ENCODE results near the gene MRPL33. TPM values are rescaled to one million over a fixed set of nuclear protein-coding genes. Genes with fewer than 3 reads are reported as not detected.

The MRPL33 gene
- total RNA-seq, 1 experiment from 2014 or later: 66.8 TPM

DNA sequence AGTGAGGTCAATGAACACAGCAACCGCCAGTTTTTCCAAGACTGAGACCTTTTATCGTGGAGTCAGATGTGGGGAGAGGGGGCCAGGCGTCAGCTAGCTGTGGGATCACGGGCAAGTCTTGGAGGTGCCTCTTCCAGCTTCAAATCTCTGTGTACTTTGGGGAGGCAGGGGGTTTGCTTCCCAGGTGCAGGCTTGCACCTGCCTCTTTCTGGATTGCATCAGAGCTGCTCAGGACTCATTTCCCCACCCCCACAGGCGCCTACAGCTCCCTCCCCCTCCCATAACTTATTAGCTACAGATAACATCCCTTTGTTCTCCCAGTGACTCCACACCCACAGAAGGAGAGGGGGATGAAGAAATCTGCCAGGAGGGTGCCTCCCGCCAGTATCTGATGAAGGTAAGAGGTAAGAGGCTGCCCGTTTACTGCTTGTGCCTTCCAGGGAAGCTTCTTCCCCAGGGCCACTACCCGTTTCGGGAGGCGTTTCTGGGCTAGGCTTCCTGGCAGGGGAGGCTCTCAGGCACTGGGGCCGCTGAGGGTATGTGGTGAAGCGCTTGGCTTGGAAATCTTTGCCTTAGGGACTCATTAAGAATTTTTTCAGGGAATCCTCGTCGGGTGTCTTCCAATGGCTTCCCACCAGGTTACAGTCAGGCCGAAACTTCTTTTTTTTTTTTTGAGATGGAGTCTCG lies 18.8 kb upstream of the MRPL33 start:
- peak overlapping the region; percentile 66 for H2BK5ac ChIP-seq (ENCODE audit: insufficient read length, low read length)
- peak overlapping the region; percentile 95 for H2BK120ac ChIP-seq (ENCODE audit: low read depth, low read length, poor library complexity, severe bottlenecking)
- no peak overlapping the region for H3K56ac ChIP-seq (ENCODE audit: insufficient read length, low read depth, low read length)
- H4K91ac ChIP-seq (ENCODE audit: insufficient read length, low read depth, low read length): peak overlapping the region; percentile 50
- H2BK20ac ChIP-seq (ENCODE audit: low read depth, low read length, poor library complexity, severe bottlenecking): peak overlapping the region; percentile 95
- H3K23me2 ChIP-seq (ENCODE audit: insufficient read length, low read depth, low read length, poor library complexity, severe bottlenecking): peaks cover 9% of the 10 kb centered on the region
- TF ChIP-seq, protein P1, sequence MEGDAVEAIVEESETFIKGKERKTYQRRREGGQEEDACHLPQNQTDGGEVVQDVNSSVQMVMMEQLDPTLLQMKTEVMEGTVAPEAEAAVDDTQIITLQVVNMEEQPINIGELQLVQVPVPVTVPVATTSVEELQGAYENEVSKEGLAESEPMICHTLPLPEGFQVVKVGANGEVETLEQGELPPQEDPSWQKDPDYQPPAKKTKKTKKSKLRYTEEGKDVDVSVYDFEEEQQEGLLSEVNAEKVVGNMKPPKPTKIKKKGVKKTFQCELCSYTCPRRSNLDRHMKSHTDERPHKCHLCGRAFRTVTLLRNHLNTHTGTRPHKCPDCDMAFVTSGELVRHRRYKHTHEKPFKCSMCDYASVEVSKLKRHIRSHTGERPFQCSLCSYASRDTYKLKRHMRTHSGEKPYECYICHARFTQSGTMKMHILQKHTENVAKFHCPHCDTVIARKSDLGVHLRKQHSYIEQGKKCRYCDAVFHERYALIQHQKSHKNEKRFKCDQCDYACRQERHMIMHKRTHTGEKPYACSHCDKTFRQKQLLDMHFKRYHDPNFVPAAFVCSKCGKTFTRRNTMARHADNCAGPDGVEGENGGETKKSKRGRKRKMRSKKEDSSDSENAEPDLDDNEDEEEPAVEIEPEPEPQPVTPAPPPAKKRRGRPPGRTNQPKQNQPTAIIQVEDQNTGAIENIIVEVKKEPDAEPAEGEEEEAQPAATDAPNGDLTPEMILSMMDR (conservative IDR thresholded peaks at IDR 0.05): no peak
- H3K9me3 Mint-ChIP-seq: peaks cover 14 to 16% of the 10 kb centered on the region in 2 experiments
- H3K4me3 Mint-ChIP-seq: peak overlapping the region; percentile 80 to 85
- H3K27ac ChIP-seq (ENCODE audit: insufficient read length, low read depth, low read length): peak overlapping the region; percentile 59
- peaks cover 4% of the 10 kb centered on the region for H3K27me3 Mint-ChIP-seq (ENCODE audit: low read depth)
- peak overlapping the region; percentile 65 for H3K4me2 ChIP-seq (ENCODE audit: insufficient read depth, insufficient read length, low read length)
- peak; percentile 66 for DNase-seq
- H3K14ac ChIP-seq (ENCODE audit: insufficient read depth, low read length): peak overlapping the region; percentile 95; the same call in 1 of the 2 replicates
- H4K5ac ChIP-seq (ENCODE audit: insufficient read length, low read depth, low read length): peak overlapping the region; percentile 22
- H3K4me1 Mint-ChIP-seq: peaks cover 27 to 31% of the 10 kb centered on the region in 2 experiments
- no peak overlapping the region for H2BK15ac ChIP-seq (ENCODE audit: low read depth, low read length)
- peak overlapping the region; percentile 89 for H3K18ac ChIP-seq (ENCODE audit: insufficient read length, low read depth, low read length)
- H3K4me1 ChIP-seq (ENCODE audit: insufficient read depth, low read length): no peaks in the 10 kb centered on the region
- H4K20me1 ChIP-seq (ENCODE audit: control insufficient read depth, insufficient read depth, insufficient read length): no peaks in the 10 kb centered on the region
- H3K36me3 Mint-ChIP-seq (ENCODE audit: insufficient read depth in 1 of 3, low read depth in 3 of 3): peaks cover 4 to 10% (median 7%) of the 10 kb centered on the region in 3 experiments
- peak overlapping the region; percentile 49 for H2AFZ ChIP-seq (ENCODE audit: low read length)
- peak overlapping the region; percentile 84; the same call in 1 of the 2 replicates for H3K4ac ChIP-seq (ENCODE audit: low read depth, low read length)
- H3K9me3 ChIP-seq (ENCODE audit: control insufficient read depth, low read depth, low read length): no peaks in the 10 kb centered on the region
- WGBS (ENCODE audit: extremely low coverage, insufficient read length, low lambda C conversion rate): no CpG with 5 or more reads among the region's 16 CpGs
- peak overlapping the region; percentile 88 to 99 (median 98) for H3K27ac Mint-ChIP-seq
- no peaks in the 10 kb centered on the region for H3K79me1 ChIP-seq (ENCODE audit: insufficient read depth, low read depth, low read length, poor library complexity, severe bottlenecking)
- H3T11ph ChIP-seq (ENCODE audit: low read length): peak overlapping the region; percentile 96
- H2BK12ac ChIP-seq (ENCODE audit: insufficient read length, low read depth, low read length): peak overlapping the region; percentile 66
- no peaks in the 10 kb centered on the region for H3K27me3 ChIP-seq (ENCODE audit: insufficient read depth, low read length)
- no peak overlapping the region for H4K8ac ChIP-seq (replicated peaks; ENCODE audit: insufficient read length, low read depth, low read length)
- no peak overlapping the region for H3K23ac ChIP-seq (ENCODE audit: insufficient read length, low read depth, low read length)
- no peaks in the 10 kb centered on the region for H3K79me2 ChIP-seq (ENCODE audit: insufficient read depth, low read length)
- peak overlapping the region; percentile 69 for H3K9ac ChIP-seq (ENCODE audit: extremely low read depth, insufficient read length, low read length)
- no peak overlapping the region for H2AK5ac ChIP-seq (ENCODE audit: insufficient read length, low read length)

All from H9 (cell line).